CD4-positive, alpha-beta T cell treated with Interleukin-4 for 4 hours (primary cell): ENCODE measurements around the gene CUEDC1.
"Not testable (repeated sequence)": the region's sequence is repeated elsewhere in the genome, so short reads cannot be mapped to it uniquely, and the experiment has no call there.

Source experiments
- DNase-seq: peaks from one replicate; pipeline ENCODE4 v3.0.0-alpha.2; 2020

CUEDC1 gene

GRCh38 chr17:57937492-57937891 is 17.7 kb downstream of the CUEDC1 start:
- no peak for DNase-seq

- no peak for DNase-seq
Measured at GRCh38 chr17:57935833-57936807, 19.1 kb downstream of the CUEDC1 start.

DNA sequence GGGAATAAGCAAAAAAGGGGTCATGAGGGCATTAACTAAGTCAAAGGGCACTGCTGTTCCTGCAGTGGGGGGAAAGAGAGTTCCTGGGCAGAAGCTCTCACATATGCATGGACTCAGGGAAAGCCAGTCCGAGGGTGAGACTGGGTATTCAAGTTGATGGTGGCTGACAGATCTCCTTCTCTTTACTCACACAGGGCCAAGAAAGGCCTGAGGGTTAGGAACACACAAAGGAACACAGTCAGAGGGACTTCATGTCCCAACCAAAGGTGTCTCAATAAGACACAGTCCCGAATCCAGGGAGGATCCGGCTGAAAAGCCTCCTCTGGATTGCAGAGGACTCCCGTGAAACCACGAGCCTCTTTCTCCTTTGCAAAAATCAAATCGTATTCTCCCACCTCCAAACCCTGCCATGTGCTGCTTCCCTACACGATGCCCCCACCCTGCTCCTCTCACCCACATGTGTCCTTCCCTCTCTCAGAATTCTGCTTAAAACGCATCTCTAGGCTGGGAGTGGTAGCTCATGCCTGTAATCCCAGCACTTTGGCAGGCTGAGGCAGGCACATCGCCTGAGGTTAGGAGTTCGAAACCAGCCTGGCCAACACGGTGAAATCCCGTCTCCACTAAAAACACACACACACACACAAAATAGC is 23.6 kb downstream of the CUEDC1 start:
- no peak for DNase-seq

DNA sequence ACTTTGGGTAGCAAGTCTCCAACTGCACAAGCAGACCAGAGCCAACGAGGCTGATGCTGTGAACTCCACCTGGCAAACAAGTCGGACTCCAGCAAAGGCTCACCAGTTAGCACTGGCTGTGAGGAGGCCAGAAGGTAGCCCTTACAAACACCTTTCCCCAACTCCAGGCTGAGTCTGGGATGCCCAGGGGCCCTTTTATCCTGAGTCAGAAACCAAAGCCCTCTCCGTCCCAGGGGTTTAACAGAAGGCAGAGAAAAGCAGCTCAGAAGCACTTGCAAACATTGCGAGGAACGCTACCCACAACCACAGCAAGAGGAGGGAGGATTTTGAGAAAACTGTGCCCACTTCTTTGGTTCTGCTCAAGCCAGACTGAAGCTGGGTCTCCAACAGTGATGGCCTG is 25.0 kb downstream of the CUEDC1 start:
- no peak for DNase-seq

- no peak for DNase-seq
Measured at GRCh38 chr17:57929386-57929785, 25.8 kb downstream of the CUEDC1 start.

- no peak for DNase-seq
Measured at GRCh38 chr17:57928928-57929327, 26.3 kb downstream of the CUEDC1 start.

DNA sequence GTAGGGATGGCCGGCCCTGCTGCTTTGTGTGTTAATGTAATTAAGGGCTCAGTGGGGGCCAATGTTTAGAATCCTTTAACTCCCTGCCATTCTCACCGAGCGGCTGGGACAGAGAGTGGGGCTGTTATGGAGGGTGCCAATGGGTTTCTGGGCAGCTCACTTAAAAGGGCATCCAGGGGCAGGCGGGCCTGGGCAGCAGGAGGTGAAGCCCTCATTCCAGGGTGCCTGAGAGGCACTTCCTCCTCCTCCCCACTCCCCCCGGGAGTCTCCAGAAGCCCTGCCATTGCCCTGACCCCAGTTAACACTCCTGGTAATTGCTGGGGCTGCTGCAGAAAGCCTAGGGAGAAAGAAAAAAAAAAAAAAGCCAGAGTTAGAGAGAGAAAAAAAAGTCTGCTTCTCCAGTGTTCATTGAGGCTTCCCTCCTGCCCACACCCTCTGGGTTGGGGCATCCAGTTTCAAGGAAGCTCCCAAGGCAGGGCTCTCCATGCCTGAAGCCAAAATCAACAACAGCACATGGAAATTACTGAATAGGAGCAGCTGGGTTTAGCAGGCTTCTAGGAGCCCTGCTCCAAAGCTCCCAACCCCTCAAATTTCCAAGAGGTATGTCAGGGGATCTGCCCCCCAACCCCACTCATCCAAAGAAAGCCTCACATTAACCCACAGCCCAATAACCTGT is 28.0 kb downstream of the CUEDC1 start:
- no peak for DNase-seq

- no peak for DNase-seq
Measured at GRCh38 chr17:57926723-57927047, 28.5 kb downstream of the CUEDC1 start.

- no peak for DNase-seq
Measured at GRCh38 chr17:57925361-57925990, 29.7 kb downstream of the CUEDC1 start.

GRCh38 chr17:57924677-57925076 is 30.5 kb downstream of the CUEDC1 start:
- DNase-seq = no peak

GRCh38 chr17:57923182-57923872 is 31.9 kb downstream of the CUEDC1 start:
- no peak for DNase-seq

DNA sequence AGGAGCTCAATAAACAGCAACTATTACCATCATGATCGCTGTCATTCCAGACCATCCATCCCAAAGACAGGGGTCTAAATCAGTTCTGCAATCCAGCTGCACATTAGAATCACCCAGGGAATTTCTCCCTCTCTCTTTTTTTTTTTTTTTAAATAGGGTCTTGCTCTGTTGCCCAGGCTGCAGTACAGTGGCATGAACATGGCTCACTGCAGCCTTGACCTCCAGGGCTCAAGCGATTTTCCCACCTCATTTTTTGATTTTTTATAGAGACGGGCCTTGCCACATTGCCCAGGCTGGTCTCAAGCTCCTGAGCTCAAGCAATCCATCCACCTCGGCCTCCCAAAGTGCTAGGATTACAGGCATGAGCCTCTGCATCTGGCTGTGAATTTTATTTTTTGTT is 32.5 kb downstream of the CUEDC1 start:
- DNase-seq = not testable (repeated sequence)

DNA sequence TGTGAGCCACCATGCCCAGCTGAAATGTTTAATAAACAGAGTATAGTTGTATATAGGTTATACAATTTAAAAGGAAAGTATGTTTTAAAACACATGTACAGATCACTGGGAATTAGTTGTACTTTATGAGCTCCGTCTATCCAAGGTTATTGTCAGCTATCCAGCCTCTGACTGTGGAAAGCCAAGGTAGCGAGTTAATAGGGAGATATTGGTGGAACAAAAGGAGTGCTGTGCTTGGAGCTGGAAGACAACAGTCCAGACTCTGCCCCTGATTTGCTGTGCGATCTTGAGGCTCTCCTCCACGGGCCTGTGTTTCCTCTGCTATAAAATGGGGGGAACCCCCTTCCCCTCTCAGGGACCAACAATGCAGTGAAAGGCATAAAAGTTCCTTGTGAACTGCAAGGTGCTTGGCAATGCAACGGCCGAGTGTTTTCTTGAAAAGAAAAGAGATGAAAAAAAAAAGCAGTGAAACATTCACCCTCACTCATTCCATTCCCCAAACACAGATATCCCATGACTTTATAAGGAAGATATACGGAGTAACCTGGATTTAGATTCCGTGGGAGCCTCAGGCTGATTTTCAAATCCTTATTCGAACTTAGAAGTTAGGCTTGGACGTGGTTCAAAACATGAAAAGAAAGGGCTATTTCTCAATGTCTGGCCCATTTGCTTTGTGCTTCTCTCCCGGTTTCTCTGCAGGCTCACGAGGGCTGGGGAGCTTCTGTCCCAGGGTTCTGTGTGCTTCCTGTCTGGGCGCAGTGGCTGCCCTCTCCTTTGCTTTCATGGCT is 34.1 kb downstream of the CUEDC1 start:
- no peak for DNase-seq

- DNase-seq = no peak
Measured at GRCh38 chr17:57919918-57920317, 35.3 kb downstream of the CUEDC1 start.

DNA sequence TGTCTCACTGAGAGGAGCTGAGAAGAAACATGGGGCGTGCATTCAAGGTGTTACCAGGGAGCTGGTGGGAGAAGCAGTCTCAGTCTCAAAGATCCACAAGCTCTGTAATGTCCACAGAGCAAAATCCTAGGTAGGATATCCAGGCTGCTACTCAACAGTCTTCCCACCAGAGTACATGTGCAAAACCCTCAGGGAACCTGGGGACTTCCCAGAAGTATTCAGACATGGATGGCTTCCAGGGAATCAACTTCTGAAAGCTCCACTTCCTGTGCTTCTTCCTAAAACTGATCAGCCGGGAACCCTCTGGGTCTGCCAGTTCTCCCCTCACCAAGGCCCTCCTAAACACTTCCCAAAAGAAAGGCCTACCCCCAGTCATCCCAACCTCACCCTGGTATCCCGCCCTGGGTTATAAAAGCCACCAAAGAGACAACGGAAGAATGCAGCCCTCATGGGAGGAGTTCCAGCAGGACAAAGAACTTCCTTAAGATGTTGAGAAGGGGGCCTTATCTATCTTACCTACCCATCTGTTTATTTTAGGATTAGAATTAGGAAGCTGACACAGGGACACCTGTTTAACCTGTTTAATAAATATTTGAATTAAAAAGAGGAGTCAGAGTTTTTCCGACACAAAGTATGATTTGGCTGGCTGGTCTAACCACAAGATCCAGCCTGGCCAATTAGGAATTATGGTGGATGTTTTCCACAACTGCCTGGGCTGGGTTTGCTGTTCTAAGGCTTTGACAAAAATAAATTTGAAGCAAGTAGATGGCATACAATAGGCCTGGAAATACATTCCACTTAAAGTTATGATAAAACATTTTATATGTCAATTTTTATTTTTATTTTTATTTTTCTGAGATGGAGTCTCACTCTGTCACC is 37.0 kb downstream of the CUEDC1 start:
- DNase-seq = no peak

GRCh38 chr17:57916925-57917858 is 38.0 kb downstream of the CUEDC1 start:
- DNase-seq = peak; percentile 16

- DNase-seq = no peak
Measured at GRCh38 chr17:57915985-57916757, 39.0 kb downstream of the CUEDC1 start.

- no peak for DNase-seq
Measured at GRCh38 chr17:57915544-57915943, 39.7 kb downstream of the CUEDC1 start.
